H1 (cell line): ENCODE data around the gene UBAP1. TPM values are rescaled to one million over a fixed set of nuclear protein-coding genes. Genes with fewer than 3 reads are reported as not detected.

Experiments used
- CTCF ChIA-PET: fragments of 300-600 bp; sonication (Branson Sonifier 250); formaldehyde crosslinking; loops from one replicate; lab custom pipeline; 2021; ENCODE audit not compliant: partially characterized antibody; lab: Charles Lee
- POLR2A ChIA-PET: fragments of 300-600 bp; sonication (Branson Sonifier 250); formaldehyde crosslinking; loops from one replicate; lab custom pipeline; 2021; ENCODE audit warnings: inconsistent platforms; ENCODE audit not compliant: partially characterized antibody; lab: Charles Lee
- DNase-seq, 2 experiments: peaks; one replicate each; pipeline versions ENCODE4 v3.0.0 to v3.0.0-alpha.2; 2010 to 2022; ENCODE audit warnings: low spot score in 2 of 2, low read depth in 1 of 2, mixed read lengths in 1 of 2
- FAIRE-seq: peaks from 2 replicates; lab custom pipeline; 2011; peaks lifted over from hg19 to GRCh38; lab: Jason Lieb, UNC
- H2AFZ ChIP-seq: 2 replicates; pipeline ENCODE4 v1.8.1; 2012; ENCODE audit warnings: low read length, inconsistent platforms
- H2AK5ac ChIP-seq: 2 replicates; pipeline ENCODE4 v1.6.1; 2013; ENCODE audit warnings: low read depth, low read length
- H2BK120ac ChIP-seq: replicated peaks from 2 replicates; pipeline ENCODE3; 2013; ENCODE audit warnings: low read depth, low read length, inconsistent platforms
- H2BK12ac ChIP-seq: 2 replicates; pipeline ENCODE4 v1.6.1; 2013; ENCODE audit warnings: low read depth, low read length
- H2BK15ac ChIP-seq: 2 replicates; pipeline ENCODE4 v1.6.1; 2013; ENCODE audit warnings: low read length
- H2BK20ac ChIP-seq: 2 replicates; pipeline ENCODE4 v1.6.1; 2013; ENCODE audit warnings: low read length
- H2BK5ac ChIP-seq: 2 replicates; pipeline ENCODE4 v1.6.1; 2013; ENCODE audit warnings: low read depth, low read length
- H3K14ac ChIP-seq: 2 replicates; pipeline ENCODE4 v1.6.1; 2013; ENCODE audit warnings: inconsistent platforms; ENCODE audit not compliant: insufficient read length
- H3K18ac ChIP-seq: 2 replicates; pipeline ENCODE4 v1.6.1; 2013; ENCODE audit warnings: low read length; ENCODE audit errors: extremely low read depth
- H3K23ac ChIP-seq: 2 replicates; pipeline ENCODE4 v1.6.1; 2013; ENCODE audit warnings: inconsistent platforms; ENCODE audit not compliant: insufficient read length
- H3K23me2 ChIP-seq: 2 replicates; pipeline ENCODE4 v1.6.1; 2013; ENCODE audit warnings: low read depth, low read length
- H3K27ac ChIP-seq: 2 replicates; pipeline ENCODE4 v1.6.1; 2011; ENCODE audit warnings: low read depth, low read length, inconsistent platforms
- H3K27me3 ChIP-seq, 4 experiments: replicated peaks in 1 of 4; 1 replicate in 1 of 4; 2 replicates in 3 of 4; pipeline versions ENCODE4 v1.6.1 to v1.8.1; 2011 to 2013; ENCODE audit warnings: low read length in 3 of 4, mild to moderate bottlenecking in 3 of 4, inconsistent platforms in 2 of 4, mixed read lengths in 2 of 4, moderate library complexity in 1 of 4; ENCODE audit not compliant: control insufficient read depth in 3 of 4, insufficient read depth in 3 of 4; ENCODE audit errors: extremely low read depth in 1 of 4
- H3K36me3 ChIP-seq, 4 experiments: 2 replicates each; pipeline versions ENCODE4 v1.6.1 to v1.8.1; 2011 to 2013; ENCODE audit warnings: mild to moderate bottlenecking in 4 of 4, low read length in 3 of 4, moderate library complexity in 2 of 4, control low read depth in 1 of 4, inconsistent platforms in 1 of 4; ENCODE audit not compliant: insufficient read depth in 4 of 4, control insufficient read depth in 2 of 4
- H3K4ac ChIP-seq: replicated peaks from 2 replicates; pipeline ENCODE3; 2013; ENCODE audit warnings: low read length, low read depth, mixed read lengths, inconsistent platforms; ENCODE audit not compliant: insufficient read length
- H3K4me1 ChIP-seq, 4 experiments: replicated peaks in 1 of 4; 1 replicate in 1 of 4; 2 replicates in 3 of 4; pipeline versions ENCODE4 v1.6.1 to v1.8.1; 2011 to 2013; ENCODE audit warnings: low read length in 3 of 4, inconsistent platforms in 2 of 4, mixed read lengths in 1 of 4; ENCODE audit not compliant: insufficient read depth in 4 of 4, control insufficient read depth in 3 of 4
- H3K4me2 ChIP-seq, 2 experiments: 2 replicates each; pipeline versions ENCODE4 v1.6.1 to v1.8.1; 2011 to 2013; ENCODE audit warnings: low read depth in 2 of 2, low read length in 2 of 2, control low read depth in 1 of 2, inconsistent platforms in 1 of 2, mild to moderate bottlenecking in 1 of 2; ENCODE audit not compliant: insufficient read depth in 1 of 2
- H3K4me3 ChIP-seq, 4 experiments: fragments of 200-600, 300-600 bp in 1 of 4; sonication (generic), shearing (Covaris generic), sonication (Bioruptor Twin) in 1 of 4; 2 replicates each; pipeline versions ENCODE4 v1.5.1 to v1.8.1; 2011 to 2016; ENCODE audit warnings: low read length in 4 of 4, low read depth in 3 of 4, control low read depth in 2 of 4, inconsistent platforms in 2 of 4, mild to moderate bottlenecking in 2 of 4, mixed read lengths in 1 of 4, moderate library complexity in 1 of 4; ENCODE audit not compliant: insufficient read depth in 2 of 4; ENCODE audit errors: extremely low read depth in 1 of 4
- H3K56ac ChIP-seq: replicated peaks from 2 replicates; pipeline ENCODE3; 2013; ENCODE audit warnings: low read depth, mild to moderate bottlenecking, mixed read lengths, low read length, inconsistent platforms; ENCODE audit not compliant: insufficient read length
- H3K79me1 ChIP-seq: 2 replicates; pipeline ENCODE4 v1.6.1; 2013; ENCODE audit warnings: low read depth, low read length, control low read depth
- H3K79me2 ChIP-seq, 2 experiments: 2 replicates each; pipeline versions ENCODE4 v1.6.1 to v1.8.1; 2012 to 2013; ENCODE audit warnings: low read length in 2 of 2, mild to moderate bottlenecking in 2 of 2, inconsistent platforms in 1 of 2; ENCODE audit not compliant: insufficient read depth in 2 of 2, control insufficient read depth in 1 of 2
- H3K9ac ChIP-seq, 4 experiments: replicated peaks in 1 of 4; 1 replicate in 1 of 4; 2 replicates in 3 of 4; pipeline versions ENCODE4 v1.6.1 to v1.8.1; 2011 to 2013; ENCODE audit warnings: low read depth in 3 of 4, low read length in 3 of 4, control low read depth in 2 of 4, mild to moderate bottlenecking in 2 of 4, moderate library complexity in 2 of 4, inconsistent platforms in 1 of 4; ENCODE audit errors: extremely low read depth in 1 of 4
- H3K9me3 ChIP-seq, 2 experiments: 2 replicates each; pipeline versions ENCODE4 v1.6.1 to v1.8.1; 2012 to 2013; ENCODE audit warnings: mild to moderate bottlenecking in 2 of 2, moderate library complexity in 2 of 2, control low read depth in 1 of 2, inconsistent platforms in 1 of 2, low read depth in 1 of 2, low read length in 1 of 2, mixed read lengths in 1 of 2; ENCODE audit not compliant: insufficient read depth in 2 of 2
- H4K20me1 ChIP-seq, 2 experiments: replicated peaks in 1 of 2; 2 replicates each; pipeline versions ENCODE3 to v1.8.1; 2011 to 2013; ENCODE audit warnings: inconsistent platforms in 2 of 2, low read length in 2 of 2, mild to moderate bottlenecking in 1 of 2; ENCODE audit not compliant: insufficient read depth in 2 of 2, control insufficient read depth in 1 of 2
- H4K5ac ChIP-seq: 2 replicates; pipeline ENCODE4 v1.6.1; 2013; ENCODE audit warnings: low read length, low read depth, mixed read lengths, inconsistent platforms; ENCODE audit not compliant: insufficient read length
- H4K8ac ChIP-seq: 2 replicates; pipeline ENCODE4 v1.8.0; 2013; ENCODE audit warnings: mild to moderate bottlenecking, moderate library complexity, low read length, inconsistent platforms; ENCODE audit not compliant: insufficient read depth; ENCODE audit errors: extremely low read depth
- H4K91ac ChIP-seq: replicated peaks from 2 replicates; pipeline ENCODE3; 2013; ENCODE audit warnings: low read length, mixed read lengths, inconsistent platforms; ENCODE audit not compliant: insufficient read length
- CHD1 ChIP-seq: IDR thresholded peaks from 2 replicates; pipeline ENCODE4 v1.6.1; 2012; ENCODE audit warnings: low read depth, low read length, improper control_type of control experiment
- CHD2 ChIP-seq: IDR thresholded peaks from 2 replicates; pipeline ENCODE4 v1.6.1; 2012; ENCODE audit warnings: low read length, improper control_type of control experiment
- EP300 ChIP-seq, 2 experiments: IDR thresholded peaks; 1 replicate in 1 of 2; 2 replicates in 1 of 2; pipeline ENCODE4 v1.6.1; 2011 to 2012; ENCODE audit warnings: low read depth in 2 of 2, low read length in 2 of 2, mild to moderate bottlenecking in 2 of 2, borderline replicate concordance in 1 of 2, inconsistent platforms in 1 of 2, moderate library complexity in 1 of 2
- FOSL1 ChIP-seq: IDR thresholded peaks from 2 replicates; pipeline ENCODE4 v1.6.1; 2011; ENCODE audit warnings: mild to moderate bottlenecking, low read depth, low read length, moderate library complexity; ENCODE audit not compliant: insufficient read depth
- POLR2AphosphoS5 ChIP-seq: IDR thresholded peaks from 2 replicates; pipeline ENCODE4 v1.6.1; 2011; ENCODE audit warnings: low read depth, low read length
- RBBP5 ChIP-seq: IDR thresholded peaks from 2 replicates; pipeline ENCODE4 v1.7.1; 2012; ENCODE audit warnings: low read depth, mild to moderate bottlenecking, inconsistent platforms, low read length, moderate library complexity, borderline replicate concordance
- RFX5 ChIP-seq: IDR thresholded peaks from 2 replicates; pipeline ENCODE4 v1.6.1; 2011; ENCODE audit warnings: low read depth, low read length, improper control_type of control experiment, borderline replicate concordance
- RNF2 ChIP-seq: fragments of 200-900, 300-1000 bp; sonication (generic); IDR thresholded peaks from 2 replicates; pipeline ENCODE4 v1.7.1; 2016; ENCODE audit warnings: borderline replicate concordance, low read depth, mild to moderate bottlenecking, antibody characterized with exemption, low read length; ENCODE audit not compliant: poor library complexity, severe bottlenecking; ENCODE audit errors: missing control alignments
- RXRA ChIP-seq: IDR thresholded peaks from 2 replicates; pipeline ENCODE4 v1.6.1; 2011; ENCODE audit warnings: low read depth, mild to moderate bottlenecking, low read length, moderate library complexity; ENCODE audit not compliant: insufficient read depth
- SP4 ChIP-seq: IDR thresholded peaks from 2 replicates; pipeline ENCODE4 v1.6.1; 2012; ENCODE audit warnings: low read length, inconsistent platforms
- TAF7 ChIP-seq: optimal IDR thresholded peaks from 2 replicates; pipeline ENCODE3; 2011; ENCODE audit warnings: low read depth, mild to moderate bottlenecking, inconsistent platforms, low read length, moderate library complexity, borderline replicate concordance
- TBP ChIP-seq: IDR thresholded peaks from 2 replicates; pipeline ENCODE4 v1.6.1; 2011; ENCODE audit warnings: low read depth, low read length, improper control_type of control experiment
- TEAD4 ChIP-seq: IDR thresholded peaks from 2 replicates; pipeline ENCODE4 v1.6.1; 2012; ENCODE audit warnings: low read depth, low read length, inconsistent platforms, mixed read lengths
- WGBS, 2 experiments: shearing (Covaris generic) in 1 of 2; methylation state at CpG; one replicate each; pipeline versions ENCODE4 v1.1.6 to v1.1.7; 2013 to 2015; ENCODE audit warnings: low lambda C conversion rate in 2 of 2, mixed read lengths in 2 of 2, inconsistent platforms in 1 of 2, low coverage in 1 of 2, missing lambda C conversion rate in 1 of 2; ENCODE audit not compliant: insufficient replicate concordance in 2 of 2, insufficient coverage in 1 of 2, insufficient read length in 1 of 2; ENCODE audit errors: extremely low coverage in 1 of 2, missing lambda C conversion rate in 1 of 2; 5-methylcytosine and 5-hydroxymethylcytosine counted together
- polyA plus RNA-seq, 7 experiments: library from polyadenylated mRNA; depleted of rRNA in 3 of 7; stranded (reverse) in 5 of 7; unstranded in 2 of 7; fragments of >200 nt in 5 of 7; fragments of 200-250 nt in 2 of 7; gene quantifications; 1 replicate in 5 of 7; 2 replicates in 1 of 7; 4 replicates in 1 of 7; pipeline versions ENCODE4 v1.2.1 to v1.2.3, GENCODE V29; 2011 to 2013; ENCODE audit warnings: missing spikeins in 2 of 7, mixed read lengths in 2 of 7
- total RNA-seq: library from RNA; stranded (reverse); fragmentation: NEBNext Ultra II Directional; extraction: Animal tissue kit (Norgen Biotek cat#: 25700); gene quantifications from 2 replicates; pipeline ENCODE4 v1.2.1, GENCODE V29; 2021

The UBAP1 gene
- total and polyA plus RNA-seq, 2 of the 8 experiments (the other 6 are each of a cell fraction or from before 2014, with no cell fraction given) = 31.3 to 31.4 TPM

- Histone ChIP-seq H2BK12ac (no peak overlapping the region), H3K9ac (no peak overlapping the region), H3K27ac (no peak overlapping the region), H3K36me3 (no peaks in the 10 kb centered on the region), H2BK20ac (no peak overlapping the region), H3K4me2 (no peak overlapping the region), H2BK120ac (no peak overlapping the region), H3K14ac (no peak overlapping the region), H3K4me1 (peaks cover 0 to 6% (median 2%) of the 10 kb centered on the region in 4 experiments; a peak in 4 of 7 replicates), H4K5ac (no peak overlapping the region), H2BK15ac (no peak overlapping the region), H4K8ac (no peak overlapping the region), H3K4ac (no peak overlapping the region), H2BK5ac (no peak overlapping the region), H4K91ac (no peak overlapping the region), H4K20me1 (no peaks in the 10 kb centered on the region), H2AFZ (no peak overlapping the region), H3K56ac (no peak overlapping the region), H3K18ac (no peak overlapping the region), H3K9me3 (peaks cover 2 to 3% of the 10 kb centered on the region in 2 experiments; a peak in 1 of 4 replicates), H3K23ac (no peak overlapping the region), H3K23me2 (peaks cover 2% of the 10 kb centered on the region; the same call in 1 of the 2 replicates), H3K79me1 (no peaks in the 10 kb centered on the region), H3K27me3 (no peaks in the 10 kb centered on the region), H3K4me3 (no peak overlapping the region), H2AK5ac (no peak overlapping the region), H3K79me2 (no peaks in the 10 kb centered on the region)
- no peak for FAIRE-seq
- ChIA-PET CTCF (interaction anchor here (0.6 kb wide), 1 partner anchor 461 kb away, joined by 3 read pairs; no protein-coding TSS in a partner anchor), POLR2A (interaction anchor here (0.7 kb wide), 1 partner anchor 32 kb away, joined by 3 read pairs; no protein-coding TSS in a partner anchor)
- WGBS, 2 experiments = 92% methylated on average over 7 of the region's 7 CpGs; no CpG with 5 or more reads in 1 of the 2 experiments
- no peak for DNase-seq
- TF ChIP-seq CHD1 (no peak), CHD2 (no peak), RNF2 (no peak), RFX5 (no peak), SP4 (no peak), RXRA (no peak), EP300 (IDR thresholded peaks at IDR 0.05; ENCODE audit: borderline replicate concordance in 1 of 2, low read depth in 2 of 2, low read length in 2 of 2) (no peak), RBBP5 (no peak), TAF7 (no peak), TBP (no peak), POLR2AphosphoS5 (no peak), TEAD4 (no peak), FOSL1 (no peak)
These were observed 47.3 kb upstream of the UBAP1 start for GRCh38 chr9:34131571-34131970.
